CD4-positive, alpha-beta T cell treated with Interleukin-4 for 1 hour (primary cell): Measurements from ENCODE around the gene MCOLN3.

Experiments
- DNase-seq, 2 donors: peaks; one replicate each; pipeline ENCODE4 v3.0.0-alpha.2; 2020 to 2022

The MCOLN3 gene

DNA sequence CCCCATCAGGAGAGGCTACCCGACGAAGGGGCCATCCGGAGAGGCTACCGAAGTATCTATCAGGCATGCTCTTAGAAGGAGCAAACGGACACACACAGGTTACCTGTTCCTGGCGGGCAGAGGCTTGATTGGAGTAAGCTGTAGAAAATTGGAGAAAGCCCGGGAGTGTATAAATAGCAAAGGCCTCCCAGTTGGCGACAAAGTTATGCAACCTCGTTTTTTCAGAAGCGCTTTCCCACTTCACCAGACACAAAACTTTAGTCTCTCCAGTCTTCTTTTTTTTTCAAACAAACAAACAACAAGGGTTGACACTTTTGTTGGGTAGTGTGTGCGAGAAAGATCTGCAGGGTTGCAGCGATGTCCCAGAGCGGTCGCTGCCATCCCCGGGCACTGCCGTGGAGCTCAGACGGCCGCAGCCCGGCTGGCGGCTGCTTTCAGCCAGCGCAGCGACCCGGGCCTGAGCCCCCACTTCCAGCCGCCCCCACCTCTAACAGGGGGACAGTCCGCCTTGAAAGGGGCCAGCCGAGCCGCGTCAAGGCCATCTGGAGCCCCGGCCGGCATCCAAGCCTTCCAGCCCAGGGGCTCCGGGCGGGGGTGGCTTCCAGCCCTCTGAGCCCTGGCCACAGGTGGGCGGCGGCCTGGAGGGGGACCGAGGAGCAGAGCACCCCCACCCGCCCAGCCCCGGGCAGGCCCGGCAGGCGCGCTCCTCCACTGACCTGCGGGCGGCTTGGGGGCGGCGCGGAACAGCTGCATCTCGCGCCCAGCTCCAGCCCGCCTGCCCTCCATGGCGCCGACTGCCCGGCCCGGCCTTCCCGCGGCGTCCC is 616 bp downstream of the MCOLN3 start:
- DNase-seq = no peak

DNA sequence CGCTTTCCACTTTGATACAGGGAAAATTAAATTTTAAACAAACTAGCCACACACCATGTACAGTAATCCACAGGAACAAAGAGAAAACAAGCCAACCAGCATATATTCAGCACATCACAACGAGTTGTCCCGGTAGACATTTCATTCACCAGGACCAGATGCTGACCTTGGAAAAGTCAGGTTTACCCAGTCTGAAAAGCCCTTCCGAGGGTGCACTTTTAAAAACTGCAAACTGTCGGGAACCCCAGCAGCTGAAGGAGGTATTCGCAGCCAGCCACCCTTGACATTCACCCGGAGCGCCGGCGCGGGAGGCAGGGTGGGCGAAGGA is 1.2 kb downstream of the MCOLN3 start:
- DNase-seq = no peak

DNA sequence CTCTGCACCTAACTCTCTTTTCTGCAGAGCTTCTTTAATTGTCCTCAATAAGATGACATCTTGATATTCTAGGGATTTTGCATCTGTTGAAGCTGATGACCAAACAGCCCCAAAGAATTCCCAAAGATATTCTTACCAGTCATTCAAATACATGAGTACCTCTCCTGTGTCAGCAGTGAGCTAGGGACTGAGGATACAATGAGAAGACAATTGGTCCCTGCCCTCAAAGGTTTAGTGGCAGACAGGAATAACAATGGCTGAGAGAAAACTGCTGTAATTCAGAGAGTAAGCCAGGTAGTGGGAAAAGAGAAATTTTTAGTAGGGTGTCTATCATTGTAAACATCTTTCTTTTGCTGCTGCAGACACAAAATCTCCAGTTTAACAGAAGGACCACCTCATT is 5.9 kb downstream of the MCOLN3 start:
- no peak for DNase-seq

DNA sequence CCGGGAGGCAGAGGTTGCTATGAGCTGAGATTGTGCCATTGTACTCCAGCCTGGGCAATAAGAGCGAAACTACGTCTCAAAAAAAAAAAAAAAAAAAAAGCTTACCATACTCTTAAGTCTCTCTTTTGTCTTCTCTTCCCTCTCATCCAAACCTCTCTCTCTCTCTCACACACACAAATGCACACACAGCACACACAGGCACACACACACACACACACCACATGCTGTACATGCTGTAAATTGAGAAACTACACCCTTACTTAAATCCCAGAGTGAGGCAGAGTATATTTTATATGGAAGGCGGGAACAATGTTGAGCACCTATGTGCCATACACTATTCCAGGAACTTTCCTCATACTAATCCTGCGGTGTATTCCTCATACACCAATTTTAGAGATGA is 6.5 kb downstream of the MCOLN3 start:
- DNase-seq = no peak

DNA sequence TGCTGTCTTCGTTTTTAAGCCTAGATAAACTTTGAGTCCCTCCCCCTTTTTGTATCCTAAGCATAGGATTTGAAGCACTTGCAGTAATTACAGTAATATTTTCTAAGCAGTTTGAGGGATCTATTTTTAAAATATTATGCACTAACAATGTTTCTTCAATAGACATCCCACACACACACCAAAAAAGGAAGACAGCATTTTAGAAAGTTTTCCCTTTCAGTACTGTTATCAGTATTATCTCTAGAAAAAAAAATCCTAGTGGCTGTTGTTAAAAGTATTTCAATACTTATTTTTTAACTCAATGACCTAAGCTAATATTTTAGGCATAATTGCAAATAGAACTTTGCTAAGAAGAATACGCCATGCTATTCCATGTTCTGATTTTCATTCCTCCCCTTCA is 15.1 kb downstream of the MCOLN3 start:
- no peak for DNase-seq

DNA sequence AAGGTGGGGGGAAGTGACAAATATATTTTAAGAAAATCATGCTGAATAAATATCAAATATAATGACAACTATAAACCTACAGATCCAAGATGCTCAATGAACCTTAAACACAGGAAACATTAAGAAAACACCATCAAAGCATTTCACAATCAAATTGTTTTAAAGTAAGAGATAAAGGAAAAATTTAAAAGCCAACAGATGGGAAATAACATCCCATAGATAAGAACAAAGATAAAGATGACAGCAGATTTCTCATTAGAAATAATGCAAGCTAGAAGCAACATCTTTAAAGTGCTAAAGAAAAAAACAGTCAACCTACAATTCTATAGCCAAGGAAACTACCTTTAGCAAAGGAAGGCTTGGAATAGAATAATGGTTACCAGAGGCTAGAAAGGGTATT is 17.8 kb downstream of the MCOLN3 start:
- no peak for DNase-seq

DNA sequence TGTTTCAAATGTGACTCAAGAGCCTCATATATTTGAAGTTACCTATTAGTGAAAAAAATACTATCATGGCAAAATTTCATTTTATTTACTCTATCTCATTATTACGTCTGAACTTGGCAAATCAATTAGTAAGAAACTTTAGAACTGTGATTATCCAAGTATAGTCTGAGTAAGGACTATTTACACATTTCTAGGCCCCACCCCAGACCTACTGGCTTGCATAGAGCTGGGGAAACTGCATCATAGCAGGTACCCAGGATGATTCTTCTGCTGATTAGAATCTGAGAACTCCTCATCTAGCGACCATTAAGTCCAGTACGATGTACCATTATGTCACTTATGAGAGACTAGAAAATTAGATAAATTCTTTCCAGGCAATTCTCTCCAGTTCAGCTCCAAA is 20.1 kb downstream of the MCOLN3 start:
- DNase-seq = no peak

DNA sequence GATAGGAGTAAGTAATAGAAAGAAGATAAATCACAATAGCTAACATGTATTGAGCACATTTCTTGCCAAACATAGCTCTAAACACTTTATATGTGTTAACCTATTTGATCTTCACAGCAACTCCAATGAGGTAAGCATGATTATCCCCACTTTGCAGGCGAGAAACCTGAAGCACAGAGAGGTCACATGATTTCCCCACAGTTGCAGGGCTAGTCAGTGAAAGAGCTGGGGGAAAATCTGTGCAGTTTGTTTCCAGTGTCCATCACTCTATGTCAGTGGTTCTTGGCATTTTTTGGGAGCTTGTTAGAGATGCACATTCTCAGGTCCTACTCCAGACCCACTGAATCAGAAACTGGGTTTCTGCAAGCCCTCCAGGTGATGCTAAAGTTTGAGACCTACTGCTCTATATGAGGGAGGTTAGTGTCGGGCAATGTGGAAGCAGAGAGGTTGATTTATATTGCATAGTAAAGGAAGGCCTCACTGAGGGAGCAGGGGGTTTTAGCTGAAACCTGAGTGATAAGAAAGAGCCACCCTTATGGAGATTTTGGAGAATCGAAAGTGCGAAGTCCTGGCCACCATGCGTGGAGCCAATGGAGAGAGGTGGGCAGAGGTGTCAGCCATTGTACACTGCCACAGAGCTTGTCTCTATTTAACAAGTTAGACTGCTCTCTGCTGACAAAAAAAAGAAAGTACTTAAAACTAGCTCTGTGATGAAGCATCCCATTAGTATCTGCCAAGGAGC is 20.9 kb downstream of the MCOLN3 start:
- peak; percentile 41 to 57 for DNase-seq

DNA sequence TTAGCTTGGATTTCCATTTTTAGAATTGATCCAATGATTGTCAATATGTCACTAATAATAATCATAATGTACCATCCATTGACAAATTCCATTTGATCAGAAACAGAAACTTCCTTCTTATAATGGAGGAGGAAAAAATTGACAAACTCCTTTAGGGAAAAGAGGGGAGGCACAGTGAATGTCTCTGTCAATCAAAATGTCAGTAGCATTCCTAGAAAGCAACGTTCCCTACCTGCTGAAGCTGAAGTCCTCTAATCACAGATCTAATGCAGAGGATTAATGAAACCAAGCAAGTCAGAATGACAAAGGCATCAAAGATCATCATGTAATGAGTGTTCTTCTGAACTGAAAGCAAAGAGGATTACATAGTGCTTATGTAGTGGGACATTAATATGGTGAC is 22.4 kb downstream of the MCOLN3 start:
- no peak for DNase-seq

DNA sequence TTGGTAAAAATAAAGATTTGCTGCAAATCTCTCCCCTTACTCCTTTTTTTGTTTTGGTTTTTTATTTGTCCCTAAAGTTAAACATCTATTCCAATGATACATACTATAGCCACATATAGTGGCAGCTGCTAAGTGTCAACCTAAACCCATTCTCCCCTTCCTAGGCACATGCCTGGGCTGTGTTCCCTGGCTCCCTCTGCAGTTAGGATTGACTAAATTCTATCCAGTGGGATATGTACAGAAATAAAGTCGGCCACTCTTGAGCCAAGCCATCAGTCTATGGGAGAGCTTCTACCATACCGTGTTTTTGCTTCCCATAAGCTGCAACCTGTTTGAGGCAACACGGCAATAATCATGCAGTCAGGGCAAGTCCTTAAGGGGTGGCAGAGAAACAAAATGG is 23.6 kb downstream of the MCOLN3 start:
- DNase-seq = no peak

DNA sequence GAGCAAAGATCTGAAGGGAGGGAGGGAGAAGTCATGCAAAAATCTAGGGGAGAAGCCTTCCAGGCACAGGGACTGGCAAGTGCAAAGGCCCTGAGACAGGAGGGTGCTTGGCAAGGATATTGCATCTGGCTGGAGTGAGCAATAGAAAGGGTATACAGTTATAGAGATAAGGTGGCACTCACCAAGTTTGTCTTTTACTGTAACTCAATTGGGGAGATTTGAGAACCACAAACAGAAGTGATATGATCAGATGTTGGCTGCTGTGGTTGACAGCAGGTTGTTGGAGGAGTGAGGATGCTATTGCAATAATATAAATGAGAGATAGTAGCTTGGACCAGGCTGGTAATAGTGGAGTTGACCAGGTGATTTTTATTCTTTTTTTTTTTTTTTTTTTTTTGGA is 25.6 kb downstream of the MCOLN3 start:
- no peak for DNase-seq

DNA sequence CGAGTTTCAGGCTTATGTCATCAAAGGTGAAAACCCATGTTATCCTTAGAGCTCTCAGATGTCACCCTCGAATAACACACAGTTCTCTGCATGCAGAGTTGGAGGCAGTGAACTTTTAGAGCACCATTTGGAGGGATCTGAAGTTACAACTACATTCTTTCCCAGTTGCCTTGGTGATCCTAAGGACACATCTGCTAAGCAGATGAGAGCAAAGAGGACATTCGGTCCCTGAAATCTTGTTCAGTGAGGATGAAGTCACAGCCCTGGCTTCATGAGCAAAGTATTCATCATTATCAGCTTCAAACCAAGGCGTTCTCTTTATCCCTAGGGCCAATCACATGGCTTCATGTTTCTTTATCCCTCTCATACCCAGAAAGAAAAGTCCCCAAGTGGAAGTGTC is 28.3 kb downstream of the MCOLN3 start:
- DNase-seq = no peak

DNA sequence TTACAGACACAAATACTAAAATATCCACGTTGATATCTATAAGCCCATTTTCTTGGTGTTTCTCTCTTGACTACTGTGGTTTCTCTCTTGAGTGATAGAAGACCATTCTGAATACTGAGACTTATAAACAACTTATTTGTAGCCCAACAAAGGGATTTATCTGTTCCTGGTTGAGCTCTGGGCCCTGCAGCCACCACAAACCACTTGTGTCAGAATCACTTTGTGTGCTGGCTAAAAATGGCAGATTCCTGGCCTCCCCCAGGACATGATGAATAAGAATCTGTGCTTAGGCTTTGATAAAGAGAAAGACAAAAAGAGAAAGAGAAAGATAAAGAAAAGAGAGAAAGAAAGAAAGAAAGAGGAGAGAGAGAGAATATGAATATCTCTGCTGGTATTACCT is 32.5 kb downstream of the MCOLN3 start:
- DNase-seq = no peak

DNA sequence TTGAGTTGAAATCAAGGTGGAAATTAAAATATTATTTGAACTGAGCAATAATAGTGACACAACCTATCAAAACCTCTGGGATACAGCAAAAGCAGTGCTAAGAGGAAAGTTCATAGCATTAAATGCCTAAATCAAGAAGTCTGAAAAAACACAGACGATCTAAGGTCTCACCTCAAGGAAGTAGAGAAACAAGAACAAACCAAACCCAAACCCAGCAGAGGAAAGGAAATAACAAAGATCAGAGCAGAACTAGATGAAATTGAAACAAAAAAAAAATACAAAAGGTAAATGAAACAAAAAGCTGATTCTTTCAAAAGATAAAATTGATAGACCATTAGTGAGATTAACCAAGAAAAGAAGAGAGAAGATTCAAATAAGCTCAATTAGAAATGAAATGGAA is 42.7 kb downstream of the MCOLN3 start:
- peak in 1 of 2 donors; percentile 20 for DNase-seq

DNA sequence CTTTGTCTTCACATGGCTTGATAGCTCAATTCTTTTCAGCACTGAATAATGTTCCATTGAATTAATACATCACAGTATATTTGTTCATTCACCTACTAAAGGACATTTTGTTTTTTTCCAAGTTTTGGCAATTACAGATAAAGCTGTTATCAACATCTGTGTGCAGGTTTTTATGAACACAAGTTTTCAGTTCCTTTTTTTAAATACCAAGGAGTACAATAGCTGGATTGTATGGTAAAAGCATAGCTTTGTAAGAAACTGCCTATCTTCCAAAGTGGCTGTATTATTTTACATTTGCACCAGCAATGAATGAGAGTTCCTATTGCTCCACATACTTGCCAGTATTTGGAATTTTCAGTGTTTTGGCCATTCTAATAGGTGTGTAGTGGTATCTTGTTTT is 46.6 kb downstream of the MCOLN3 start:
- DNase-seq = no peak

DNA sequence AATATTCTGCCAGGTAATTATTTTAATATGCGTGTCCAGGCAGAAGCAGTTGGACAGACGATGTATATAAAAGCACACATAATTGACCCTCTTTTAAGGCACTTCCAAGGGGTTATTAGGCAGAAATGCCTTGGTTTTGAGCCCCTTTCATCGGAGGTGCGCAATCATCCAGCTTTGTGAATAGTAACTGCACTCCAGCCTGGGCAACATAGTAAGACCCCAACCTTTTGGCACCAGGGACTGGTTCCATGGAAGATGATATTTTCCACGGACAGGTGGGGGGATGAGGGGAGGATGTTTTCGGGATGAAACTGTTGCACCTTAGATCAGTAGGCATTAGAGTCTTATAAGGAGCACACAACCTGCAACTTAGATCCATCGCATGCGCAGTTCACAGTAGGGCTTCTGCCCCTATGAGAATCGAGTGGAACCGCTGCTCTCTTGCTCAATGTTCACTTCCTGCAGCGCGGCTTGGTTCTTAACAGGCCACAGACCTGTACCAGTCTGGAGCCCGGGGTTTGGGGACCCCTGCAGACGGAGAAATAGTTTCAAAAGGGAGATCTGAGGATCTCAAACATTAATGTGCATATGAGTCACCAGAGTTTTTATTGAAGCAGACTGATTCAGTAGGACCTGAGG is 49.5 kb downstream of the MCOLN3 start:
- DNase-seq = peak; percentile 51 to 54

DNA sequence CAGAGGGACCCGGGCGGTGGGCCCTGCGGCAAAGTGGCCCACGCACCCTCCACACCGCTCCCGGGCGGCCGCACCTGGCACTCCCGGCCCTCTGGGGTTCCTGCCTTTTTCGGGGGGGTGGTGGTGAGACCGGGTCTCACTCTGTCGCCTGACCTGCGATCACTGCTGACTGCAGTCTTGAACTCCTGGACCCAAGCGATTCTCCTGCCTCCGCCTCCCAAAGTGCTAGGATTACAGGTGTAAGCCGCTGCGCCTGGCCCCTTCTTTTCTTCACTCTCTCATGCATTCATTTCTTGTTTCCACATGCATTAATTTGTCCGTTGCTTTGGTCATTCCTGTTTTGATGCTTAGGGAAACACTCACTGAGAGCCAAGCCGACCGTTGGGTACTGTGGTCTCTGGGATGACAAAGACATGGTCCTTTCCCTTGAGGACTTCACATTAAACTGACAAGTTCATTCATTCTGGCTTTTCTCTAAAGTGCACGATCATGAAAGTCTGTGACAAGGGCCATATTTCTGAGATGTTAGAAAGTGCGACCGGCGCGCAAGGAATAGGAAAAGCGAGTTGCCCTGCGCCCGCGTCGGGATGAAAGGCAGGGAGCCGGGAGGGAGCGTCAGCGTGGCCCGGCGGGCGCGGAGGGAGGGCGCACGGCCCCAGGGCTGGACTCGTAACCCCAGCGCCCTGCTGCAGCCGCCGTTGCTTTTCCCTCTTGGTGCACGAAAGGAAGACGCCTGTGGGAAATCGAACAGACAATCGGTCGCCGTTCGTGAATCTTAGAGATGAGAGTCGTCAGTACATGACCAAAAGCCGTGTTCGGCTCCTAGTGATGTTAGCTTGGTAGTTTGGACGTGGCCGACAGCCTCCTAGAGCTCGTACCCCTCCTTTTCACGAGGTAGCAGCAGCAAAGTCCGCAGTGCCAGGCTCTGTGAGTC is 50.4 kb downstream of the MCOLN3 start:
- peak in 1 of 2 donors; percentile 13 for DNase-seq

DNA sequence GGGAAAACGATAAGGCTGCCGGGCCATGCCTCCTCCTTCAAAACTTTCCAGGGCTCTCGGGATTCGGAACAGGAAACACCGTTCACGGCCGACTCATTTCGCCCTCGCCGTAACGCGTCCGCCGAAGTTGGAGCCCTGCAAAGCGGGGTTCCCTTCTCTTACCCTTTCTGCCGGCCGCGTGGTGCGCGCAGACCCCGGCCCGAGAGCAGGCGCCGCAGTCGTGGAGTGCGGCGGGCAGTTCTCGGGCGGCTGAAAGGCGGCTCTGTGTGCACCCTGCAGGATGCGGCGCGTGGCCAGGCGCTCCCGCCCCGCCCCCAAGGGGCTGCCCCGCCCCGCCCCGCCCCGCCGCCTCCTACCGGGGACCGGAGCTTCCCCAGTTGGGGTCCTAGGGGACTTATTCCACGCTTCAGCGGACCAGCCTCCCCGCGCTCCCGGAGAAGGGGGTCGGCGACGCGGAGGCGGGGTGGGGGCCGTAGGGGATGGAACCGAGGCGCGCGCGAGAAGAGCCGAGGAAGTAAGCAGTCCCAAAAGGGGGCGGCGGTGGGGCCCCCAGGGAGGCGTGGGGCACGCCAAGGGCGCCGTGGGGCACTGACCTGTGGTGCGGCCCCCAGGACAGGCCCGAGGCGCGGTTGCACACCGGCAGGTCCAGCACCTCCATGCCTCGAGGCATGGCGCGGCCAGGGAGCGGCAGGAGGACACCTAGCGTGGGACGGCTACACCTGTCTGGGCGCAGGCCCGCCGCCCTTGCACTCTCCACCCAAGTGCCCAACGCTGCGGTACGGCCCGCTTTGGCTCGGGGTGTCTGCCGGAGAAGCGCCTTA is 51.2 kb downstream of the MCOLN3 start, which contains the start of gene MCOLN2:
TSS of gene MCOLN2 (minus strand) at position 268 of the 821 bp plus-strand sequence. CDS start at position 27, 241 bp downstream.
- DNase-seq = peak; percentile 41 to 67

DNA sequence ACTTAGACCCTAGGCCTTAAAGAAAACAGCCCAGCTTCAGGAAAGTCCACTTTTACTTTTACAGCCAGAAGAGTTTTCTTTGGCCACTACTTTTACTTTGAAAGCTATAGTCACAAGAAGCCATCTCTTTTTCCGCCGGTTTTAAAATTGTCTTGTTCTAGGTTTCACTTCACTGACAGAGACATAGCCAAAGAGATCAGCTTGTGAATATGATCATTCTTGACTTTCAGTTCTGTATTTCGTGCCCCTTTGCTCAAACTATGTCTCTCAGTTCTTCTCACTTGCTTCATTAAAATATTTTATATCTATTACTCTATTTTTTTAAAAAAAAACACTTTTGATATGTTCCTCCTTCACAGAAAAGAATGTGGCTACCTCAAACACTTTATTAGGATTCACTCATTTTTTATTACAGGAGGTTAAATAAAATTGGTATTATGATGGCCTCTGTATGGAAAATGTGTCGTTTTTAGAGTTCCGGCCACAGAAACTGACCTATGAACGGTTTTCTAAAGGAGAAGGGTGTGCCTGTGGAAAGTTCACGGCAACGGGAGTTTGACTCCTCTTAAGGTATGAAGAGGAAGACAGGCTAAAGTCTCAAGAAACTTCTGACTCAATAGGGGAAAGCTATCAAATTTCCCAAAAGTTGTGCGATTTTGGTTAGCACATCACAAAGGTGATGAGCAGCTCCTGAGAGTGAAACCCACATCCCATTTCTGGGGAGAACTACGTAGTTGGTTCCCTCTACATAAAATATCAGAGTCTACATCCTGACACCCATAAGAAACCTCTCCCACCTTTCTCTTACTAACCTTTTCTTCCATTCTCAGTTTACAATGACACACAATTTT is 52.6 kb downstream of the MCOLN3 start:
- peak in 1 of 2 donors; percentile 45 for DNase-seq

DNA sequence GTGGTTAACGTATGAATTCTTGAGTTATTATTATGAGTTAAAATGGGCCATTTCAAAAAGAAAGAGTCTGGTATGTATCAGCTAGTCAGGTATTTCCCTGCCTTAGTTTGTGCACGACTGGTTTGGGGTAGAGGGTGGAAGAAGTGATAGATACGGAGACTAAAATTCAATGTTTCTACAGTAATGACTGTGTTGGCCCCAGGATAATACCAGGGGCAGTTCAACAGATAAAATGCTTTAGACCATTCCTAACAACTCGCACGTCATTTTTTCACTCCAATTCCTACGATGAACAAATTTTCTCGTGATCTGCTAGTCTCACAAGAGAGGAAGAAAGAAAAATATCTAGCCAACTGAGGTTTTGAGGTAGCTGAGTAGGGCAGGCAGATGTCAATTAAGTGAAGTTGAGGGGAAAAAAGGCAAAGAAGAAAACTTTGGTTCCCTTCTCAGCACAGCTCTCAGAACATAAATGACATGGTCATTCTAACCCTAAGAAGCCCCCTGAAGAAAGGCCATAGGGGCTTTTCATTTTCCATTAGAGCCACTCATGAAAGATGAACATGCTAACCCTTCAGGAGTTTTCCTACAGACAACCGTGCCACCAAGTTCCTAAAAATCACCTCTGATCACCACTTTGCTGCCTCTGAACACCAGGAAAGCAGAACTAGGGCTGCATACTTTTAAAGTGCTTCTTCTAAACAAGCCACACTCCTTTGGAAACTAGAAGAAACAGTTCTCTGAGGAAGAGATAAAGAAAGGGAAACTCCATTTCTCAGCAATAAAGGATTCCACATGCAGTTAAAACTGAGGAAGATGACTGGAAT is 57.0 kb downstream of the MCOLN3 start:
- no peak for DNase-seq
